Measurements from ENCODE around the gene NR2C2. TPM values are rescaled to one million over a fixed set of nuclear protein-coding genes. Genes with fewer than 3 reads are reported as not detected.

Gene NR2C2
- total RNA-seq, 4 donors from 2014 or later: 33.3 to 91.6 (median 51.5) TPM

GRCh38 chr3:14929310-14930074 is 17.9 kb upstream of the NR2C2 start:
- Histone ChIP-seq H3K4me1 (no peaks in the 10 kb centered on the region), H3K36me3 (peaks cover 5% of the 10 kb centered on the region), H3K27ac (no peak overlapping the region), H3K27me3 (no peaks in the 10 kb centered on the region), H3K9me3 (no peaks in the 10 kb centered on the region), H3K4me3 (no peak overlapping the region)
- no peak for DNase-seq (ENCODE audit: low spot score in 2 of 2)
- 79% methylated on average over 2 of the region's 2 CpGs for WGBS
- TF ChIP-seq EP300 (IDR thresholded peaks at IDR 0.05) (no peak), POLR2AphosphoS5 (IDR thresholded peaks at IDR 0.05) (no peak), POLR2A (IDR thresholded peaks at IDR 0.05) (no peak)
- TF ChIP-seq, protein P1, sequence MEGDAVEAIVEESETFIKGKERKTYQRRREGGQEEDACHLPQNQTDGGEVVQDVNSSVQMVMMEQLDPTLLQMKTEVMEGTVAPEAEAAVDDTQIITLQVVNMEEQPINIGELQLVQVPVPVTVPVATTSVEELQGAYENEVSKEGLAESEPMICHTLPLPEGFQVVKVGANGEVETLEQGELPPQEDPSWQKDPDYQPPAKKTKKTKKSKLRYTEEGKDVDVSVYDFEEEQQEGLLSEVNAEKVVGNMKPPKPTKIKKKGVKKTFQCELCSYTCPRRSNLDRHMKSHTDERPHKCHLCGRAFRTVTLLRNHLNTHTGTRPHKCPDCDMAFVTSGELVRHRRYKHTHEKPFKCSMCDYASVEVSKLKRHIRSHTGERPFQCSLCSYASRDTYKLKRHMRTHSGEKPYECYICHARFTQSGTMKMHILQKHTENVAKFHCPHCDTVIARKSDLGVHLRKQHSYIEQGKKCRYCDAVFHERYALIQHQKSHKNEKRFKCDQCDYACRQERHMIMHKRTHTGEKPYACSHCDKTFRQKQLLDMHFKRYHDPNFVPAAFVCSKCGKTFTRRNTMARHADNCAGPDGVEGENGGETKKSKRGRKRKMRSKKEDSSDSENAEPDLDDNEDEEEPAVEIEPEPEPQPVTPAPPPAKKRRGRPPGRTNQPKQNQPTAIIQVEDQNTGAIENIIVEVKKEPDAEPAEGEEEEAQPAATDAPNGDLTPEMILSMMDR (IDR thresholded peaks at IDR 0.05): no peak

DNA sequence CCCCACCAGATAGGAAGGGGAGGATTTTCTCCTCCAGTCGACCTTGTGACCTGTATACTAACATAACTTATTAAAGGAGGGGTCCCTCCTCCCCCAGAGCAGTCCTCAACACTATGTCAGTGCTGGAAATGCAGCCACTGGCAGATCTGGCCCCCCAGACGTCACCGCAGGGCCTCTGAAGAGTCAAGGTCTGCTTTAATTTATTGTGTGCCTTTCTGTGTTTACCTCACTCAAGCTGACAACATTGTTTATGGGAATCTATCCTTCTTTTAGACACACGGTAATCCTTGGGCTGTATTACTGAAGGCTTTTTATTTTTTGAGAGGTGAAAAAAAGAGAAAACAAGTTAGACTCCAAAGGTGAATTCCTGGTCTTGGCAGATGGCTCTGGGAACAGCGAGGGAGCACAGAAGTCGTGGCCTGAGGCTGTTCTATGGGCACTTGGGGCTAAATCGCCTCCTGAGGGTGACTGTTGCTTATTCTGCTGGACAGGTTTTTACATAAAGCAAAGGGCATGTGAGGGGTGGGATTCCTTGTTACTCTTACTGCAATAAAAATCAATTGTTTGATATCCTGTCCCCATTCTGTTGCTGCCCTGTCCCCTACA is 13.5 kb upstream of the NR2C2 start:
- no peak for TF ChIP-seq EP300 (IDR thresholded peaks at IDR 0.05)
- no peak for TF ChIP-seq POLR2A (IDR thresholded peaks at IDR 0.05)
- TF ChIP-seq POLR2AphosphoS5 (IDR thresholded peaks at IDR 0.05): no peak
- TF ChIP-seq, protein P1 (IDR thresholded peaks at IDR 0.05): no peak
- 69% methylated on average over 7 of the region's 7 CpGs for WGBS
- Histone ChIP-seq H3K27me3 (no peaks in the 10 kb centered on the region), H3K36me3 (peaks cover 4% of the 10 kb centered on the region), H3K27ac (no peak overlapping the region), H3K4me3 (no peak overlapping the region), H3K4me1 (no peaks in the 10 kb centered on the region), H3K9me3 (no peaks in the 10 kb centered on the region)
- DNase-seq (ENCODE audit: low spot score in 2 of 2): no peak

DNA sequence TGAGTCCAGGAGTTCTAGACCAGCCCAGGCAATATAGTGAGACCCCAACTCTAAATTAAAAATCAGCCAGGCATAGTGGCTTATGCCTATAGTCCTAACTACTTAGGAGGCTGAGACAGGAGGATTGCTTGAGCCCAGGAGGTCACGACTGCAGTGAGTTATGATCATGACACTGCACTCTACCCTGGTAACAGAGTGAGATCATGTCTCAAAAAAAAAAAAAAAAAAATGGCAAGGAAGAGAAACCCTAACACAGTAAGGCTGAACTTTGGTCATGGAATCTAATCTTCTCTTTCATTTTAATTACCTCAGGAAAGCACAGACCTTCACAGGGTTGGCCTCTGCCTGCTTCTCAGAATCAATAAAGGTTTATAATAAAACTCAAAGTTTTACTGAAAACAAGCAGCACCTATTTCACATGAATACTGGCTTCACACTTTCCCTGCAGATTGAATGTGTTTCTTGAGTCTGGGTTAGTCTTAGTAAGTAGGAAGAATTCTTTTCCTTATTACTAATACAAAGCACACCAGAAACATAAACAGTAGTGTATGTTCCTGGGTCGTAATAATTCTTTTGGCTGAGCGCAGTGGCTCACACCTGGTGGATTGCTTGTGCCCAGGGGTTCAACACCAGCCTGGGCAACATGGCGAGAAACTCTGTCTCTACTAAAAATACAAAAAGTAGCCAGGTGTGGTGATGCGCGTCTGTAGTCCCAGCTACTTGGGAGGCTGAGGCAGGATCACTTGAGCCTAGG is 11.6 kb upstream of the NR2C2 start:
- Histone ChIP-seq H3K4me1 (no peaks in the 10 kb centered on the region), H3K9me3 (no peaks in the 10 kb centered on the region), H3K27me3 (no peaks in the 10 kb centered on the region), H3K27ac (no peak overlapping the region), H3K4me3 (no peak overlapping the region), H3K36me3 (peaks cover 4% of the 10 kb centered on the region)
- no peak for DNase-seq (ENCODE audit: low spot score in 2 of 2)
- 90% methylated on average over 6 of the region's 6 CpGs for WGBS
- TF ChIP-seq POLR2AphosphoS5 (IDR thresholded peaks at IDR 0.05): no peak
- no peak for TF ChIP-seq EP300 (IDR thresholded peaks at IDR 0.05)

DNA sequence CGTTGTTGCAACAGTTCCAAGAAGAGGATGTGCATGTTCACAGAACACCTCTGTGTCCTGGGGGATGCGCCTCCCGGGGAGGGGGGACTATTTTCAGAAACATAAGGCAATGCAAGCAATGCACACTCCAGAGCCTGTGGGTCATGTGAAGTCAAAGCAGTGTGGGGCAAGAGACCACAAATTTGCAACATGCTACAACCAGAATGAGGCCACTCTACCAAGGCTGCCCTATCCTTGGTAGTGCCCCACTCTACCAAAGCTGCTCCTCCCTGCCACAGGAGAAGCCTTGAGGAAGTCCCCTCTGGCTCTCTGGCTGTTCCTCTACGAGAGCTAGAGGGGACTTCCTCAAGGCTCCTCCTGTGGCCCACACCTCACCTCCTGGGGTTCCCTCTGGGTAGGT is 8.4 kb upstream of the NR2C2 start:
- no peaks in the 10 kb centered on the region for H3K27me3 ChIP-seq
- TF ChIP-seq EP300 (IDR thresholded peaks at IDR 0.05) (no peak), POLR2A (IDR thresholded peaks at IDR 0.05) (no peak), POLR2AphosphoS5 (IDR thresholded peaks at IDR 0.05) (no peak)
- TF ChIP-seq, protein P1 (IDR thresholded peaks at IDR 0.05): no peak
- no peak overlapping the region for H3K27ac ChIP-seq
- H3K4me1 ChIP-seq: no peaks in the 10 kb centered on the region
- no peaks in the 10 kb centered on the region for H3K9me3 ChIP-seq
- H3K36me3 ChIP-seq: peaks cover 14% of the 10 kb centered on the region
- no peak for DNase-seq (ENCODE audit: low spot score in 2 of 2)
- WGBS: 87% methylated on average over 4 of the region's 4 CpGs
- no peak overlapping the region for H3K4me3 ChIP-seq

DNA sequence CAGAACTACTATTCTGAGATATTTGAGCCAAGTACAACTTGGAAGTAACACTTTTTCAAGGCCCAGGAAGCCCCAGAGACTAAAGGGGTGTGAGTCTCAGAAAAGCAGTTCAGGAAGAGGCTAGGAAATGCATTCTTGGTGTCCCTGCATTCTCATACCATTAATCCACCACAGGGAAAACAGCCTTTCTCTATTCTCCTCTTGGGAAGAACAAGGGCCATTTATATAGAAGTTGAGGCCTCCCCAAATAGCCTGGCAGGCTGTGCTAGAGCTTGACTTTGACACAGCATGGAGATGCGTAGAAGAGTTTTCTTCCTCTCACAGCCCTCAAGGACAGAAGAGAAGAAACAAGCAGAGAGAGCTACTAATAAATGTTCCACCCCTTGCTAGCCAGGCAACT is 5.5 kb upstream of the NR2C2 start:
- Histone ChIP-seq H3K4me1 (peaks cover 21% of the 10 kb centered on the region), H3K27ac (no peak overlapping the region), H3K27me3 (no peaks in the 10 kb centered on the region), H3K36me3 (peaks cover 25% of the 10 kb centered on the region), H3K4me3 (no peak overlapping the region), H3K9me3 (no peaks in the 10 kb centered on the region)
- 92% methylated on average over 1 of the region's 1 CpG for WGBS
- no peak for DNase-seq (ENCODE audit: low spot score in 2 of 2)
- TF ChIP-seq EP300 (IDR thresholded peaks at IDR 0.05) (no peak), POLR2A (IDR thresholded peaks at IDR 0.05) (no peak), POLR2AphosphoS5 (IDR thresholded peaks at IDR 0.05) (no peak)
- TF ChIP-seq, protein P1 (IDR thresholded peaks at IDR 0.05): no peak
